SKM-1 treated with dmso at 0.1 percent for 144 hours (cell line): ENCODE measurements around the gene WDR59.
"Not testable (repeated sequence)": the region's sequence is repeated elsewhere in the genome, so short reads cannot be mapped to it uniquely, and the experiment has no call there.

Source experiments
- DNase-seq: peaks from one replicate; lab custom pipeline; 2025; ENCODE audit not compliant: unreplicated experiment; lab: John Stamatoyannopoulos, UW

Gene WDR59

GRCh38 chr16:75013123-75013522 lies 28.2 kb upstream of the WDR59 start:
- DNase-seq = not testable (repeated sequence)

DNA sequence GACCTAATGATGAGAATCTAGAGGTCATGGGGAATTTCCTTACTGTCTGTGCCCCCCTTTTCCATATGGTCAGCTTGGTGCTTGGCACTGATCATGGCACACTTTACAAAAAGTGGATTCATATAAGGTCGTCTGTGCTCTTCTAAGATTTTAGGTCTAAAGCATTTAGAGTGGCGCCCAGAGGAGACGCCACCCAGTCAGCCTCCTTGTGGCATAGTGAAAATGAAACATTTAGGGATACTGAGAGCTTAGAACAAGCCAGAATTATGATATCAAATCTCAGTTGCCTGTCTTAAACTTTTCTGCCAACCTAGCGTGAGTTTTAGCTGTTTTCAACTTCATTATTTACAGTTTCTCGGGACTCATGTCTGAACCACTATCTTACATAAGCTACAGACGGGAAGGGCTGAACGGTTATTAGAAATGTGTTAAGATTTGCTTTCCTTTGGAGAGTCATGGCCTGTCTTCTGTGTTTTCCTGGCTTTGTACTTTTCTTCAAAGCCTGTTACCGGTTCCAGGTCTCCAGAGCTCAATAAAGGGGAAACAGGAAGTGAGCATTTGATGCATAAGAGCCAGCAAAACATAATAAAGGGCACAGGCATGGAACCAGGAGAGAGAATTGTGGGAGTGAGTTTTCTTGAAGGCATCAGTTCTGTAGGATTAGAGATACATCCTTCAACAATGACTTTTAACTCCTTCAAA lies 27.6 kb upstream of the WDR59 start:
- no peak for DNase-seq

GRCh38 chr16:75011634-75012307 lies 26.8 kb upstream of the WDR59 start:
- DNase-seq = no peak

- DNase-seq = no peak
Observed at GRCh38 chr16:75010427-75010826, 25.5 kb upstream of the WDR59 start.

- DNase-seq = no peak
Observed at GRCh38 chr16:75007443-75007842, 22.5 kb upstream of the WDR59 start.

DNA sequence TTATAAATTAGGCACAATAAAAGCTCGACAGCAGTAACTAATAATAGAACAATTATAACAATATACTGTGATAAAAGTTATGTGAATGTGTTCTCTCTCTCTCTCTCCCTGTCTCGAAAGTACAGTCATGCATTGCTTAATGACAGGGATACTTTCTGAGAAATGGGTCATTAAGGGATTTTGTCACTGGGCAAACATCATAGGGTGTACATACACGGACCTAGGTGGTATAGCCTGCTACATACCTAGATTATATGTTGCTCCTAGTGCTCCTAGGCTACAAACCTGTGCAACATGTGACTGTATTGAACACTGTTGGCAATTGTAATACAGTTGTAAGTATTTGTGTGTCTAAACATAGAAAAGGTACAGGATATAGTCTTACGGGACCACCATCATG lies 20.8 kb upstream of the WDR59 start:
- DNase-seq = no peak

DNA sequence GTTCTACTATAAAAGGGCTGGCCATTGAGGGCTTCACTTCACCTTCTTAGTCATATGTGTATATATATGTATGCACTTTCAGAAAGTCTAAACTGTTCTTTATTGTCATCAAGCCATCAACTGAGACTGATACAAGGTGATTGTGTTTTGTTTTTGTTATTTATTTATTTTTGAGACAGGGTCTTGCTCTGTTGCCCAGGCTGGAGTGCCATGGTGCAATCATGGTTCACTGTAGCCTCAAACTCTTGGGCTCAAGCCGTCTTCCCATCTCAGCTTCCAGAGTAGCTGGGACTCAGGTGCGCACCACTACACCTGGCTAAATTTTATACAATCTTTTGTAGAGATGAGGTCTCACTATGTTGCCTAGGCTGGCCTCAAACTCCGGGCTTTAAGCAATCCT lies 19.5 kb upstream of the WDR59 start:
- DNase-seq = no peak

GRCh38 chr16:75003931-75004330 lies 19.0 kb upstream of the WDR59 start:
- no peak for DNase-seq

GRCh38 chr16:75002474-75002873 lies 17.6 kb upstream of the WDR59 start:
- no peak for DNase-seq

- no peak for DNase-seq
Observed at GRCh38 chr16:75000481-75001081, 15.7 kb upstream of the WDR59 start.

DNA sequence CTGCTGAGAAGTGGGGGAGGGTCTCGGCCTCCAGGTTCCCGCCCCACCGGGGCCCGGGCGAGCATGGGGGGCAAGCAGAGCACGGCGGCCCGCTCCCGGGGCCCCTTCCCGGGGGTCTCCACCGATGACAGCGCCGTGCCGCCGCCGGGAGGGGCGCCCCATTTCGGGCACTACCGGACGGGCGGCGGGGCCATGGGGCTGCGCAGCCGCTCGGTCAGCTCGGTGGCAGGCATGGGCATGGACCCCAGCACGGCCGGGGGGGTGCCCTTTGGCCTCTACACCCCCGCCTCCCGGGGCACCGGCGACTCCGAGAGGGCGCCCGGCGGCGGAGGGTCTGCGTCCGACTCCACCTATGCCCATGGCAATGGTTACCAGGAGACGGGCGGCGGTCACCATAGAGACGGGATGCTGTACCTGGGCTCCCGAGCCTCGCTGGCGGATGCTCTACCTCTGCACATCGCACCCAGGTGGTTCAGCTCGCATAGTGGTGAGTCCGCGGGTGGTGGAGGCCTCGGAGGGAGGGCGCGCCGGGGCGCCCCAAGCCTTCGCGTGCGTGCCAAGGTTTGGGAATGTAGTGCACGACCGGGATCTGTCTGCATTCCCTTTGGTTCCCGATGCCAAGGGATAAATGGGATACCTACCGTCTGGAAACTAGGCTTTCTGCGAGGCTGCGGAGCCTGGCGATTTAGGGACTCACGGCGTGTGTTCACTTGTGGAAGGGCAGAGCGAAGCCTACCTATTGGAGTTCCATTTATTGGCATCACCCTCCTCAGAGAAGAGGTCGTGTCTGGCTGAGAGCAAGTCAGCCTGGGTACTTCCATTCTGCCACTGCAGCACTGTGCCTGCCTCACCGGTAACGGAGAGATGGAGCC lies 14.9 kb upstream of the WDR59 start:
- no peak for DNase-seq

- DNase-seq = no peak
Observed at GRCh38 chr16:74999219-74999608, 14.3 kb upstream of the WDR59 start.

GRCh38 chr16:74998481-74999218 lies 13.7 kb upstream of the WDR59 start, which contains the start of gene ZNRF1:
TSS of gene ZNRF1 (plus strand) at chr16:74999024. CDS start at chr16:74999672, 648 bp downstream.
- DNase-seq = peak; percentile 53

GRCh38 chr16:74997042-74997491 lies 12.1 kb upstream of the WDR59 start:
- DNase-seq = no peak

- DNase-seq = no peak
Observed at GRCh38 chr16:74995986-74996385, 11.1 kb upstream of the WDR59 start.

DNA sequence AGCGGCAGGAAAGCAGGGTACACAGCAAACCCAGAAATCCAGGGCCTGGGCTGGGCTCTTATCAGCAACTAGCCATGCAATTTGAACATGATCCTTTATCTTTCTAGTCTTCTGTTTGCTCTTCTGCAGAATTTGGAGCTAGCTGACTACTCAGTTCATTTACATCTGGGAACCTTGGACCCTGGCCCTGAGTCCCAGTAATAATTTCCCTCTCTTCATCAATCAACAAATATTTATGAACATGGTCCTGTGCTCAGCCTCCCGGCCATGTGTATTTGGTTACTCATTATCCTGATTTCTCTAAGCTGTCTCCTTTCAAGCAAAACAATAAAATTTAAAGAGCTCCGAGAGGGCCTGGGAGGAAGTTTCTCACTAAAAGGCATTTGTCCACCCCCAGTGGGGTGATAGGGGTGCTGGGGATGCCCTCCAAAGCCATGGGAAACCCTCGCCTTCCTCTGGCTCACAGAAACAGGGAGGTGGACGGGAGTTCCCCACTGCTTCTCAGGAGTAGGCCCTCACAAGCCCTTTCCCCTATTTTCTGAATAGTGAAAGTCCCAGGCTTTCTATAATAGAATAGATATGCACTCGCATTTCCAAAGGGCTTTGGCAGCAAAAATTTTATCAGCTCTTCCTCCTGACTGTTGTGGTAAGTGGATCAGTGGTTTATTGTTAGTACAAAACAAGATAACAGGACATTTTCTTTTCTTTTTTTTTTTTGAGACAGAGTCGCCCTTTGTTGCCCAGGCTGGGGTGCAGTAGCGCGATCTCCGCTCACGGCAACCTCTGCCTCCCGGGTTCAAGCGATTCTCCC lies 6.9 kb upstream of the WDR59 start:
- DNase-seq = no peak

DNA sequence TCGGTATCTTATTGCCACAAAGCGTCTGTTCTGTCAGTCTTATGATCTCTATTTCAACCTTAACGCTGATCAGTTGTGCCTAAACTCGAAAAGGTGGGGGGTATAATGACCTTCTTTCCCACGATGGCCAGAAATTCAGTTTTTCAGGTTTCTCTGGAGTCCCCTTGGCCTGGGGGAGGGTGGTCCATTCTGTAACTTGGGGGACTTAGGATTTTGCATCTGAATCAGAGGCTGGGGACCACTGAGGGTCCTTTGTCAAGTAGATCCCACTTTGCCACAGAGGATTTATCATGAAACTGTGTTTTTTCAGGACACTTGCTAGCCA lies 6.3 kb upstream of the WDR59 start:
- no peak for DNase-seq

DNA sequence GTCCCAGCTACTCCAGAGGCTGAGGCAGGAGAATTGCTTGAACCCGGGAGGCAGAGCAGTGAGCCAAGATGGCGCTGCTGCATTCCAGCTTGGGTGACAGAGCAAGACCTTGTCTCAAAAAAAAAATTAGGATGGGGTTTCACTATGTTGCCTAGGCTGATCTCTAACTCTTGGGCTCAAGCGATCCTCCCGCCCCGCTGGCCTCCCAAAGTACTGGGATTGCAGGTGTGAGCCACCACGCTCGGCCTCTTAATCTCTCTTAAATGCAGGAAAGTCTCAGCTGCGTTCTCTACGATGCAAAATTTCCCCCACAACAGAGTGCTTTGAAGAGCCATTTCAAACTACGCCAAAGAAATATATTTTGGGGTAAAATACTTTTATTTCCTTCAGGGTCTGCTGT lies 5.9 kb upstream of the WDR59 start:
- DNase-seq = no peak

- not testable (repeated sequence) for DNase-seq
Observed at GRCh38 chr16:74989864-74990263, 4.9 kb upstream of the WDR59 start.
